SU-DHL-6 (cell line): Measurements from ENCODE around the gene KRT6B.

Source experiments
- H2AFZ ChIP-seq: fragments of 200-600 bp; sonication (generic); 2 replicates; pipeline ENCODE4 v1.6.1; 2014; ENCODE audit warnings: low read depth, mild to moderate bottlenecking, moderate library complexity, mixed read lengths, antibody characterized with exemption, low read length; ENCODE audit not compliant: severe bottlenecking
- H3F3A ChIP-seq: fragments of 200-600 bp; shearing (Covaris generic); 2 replicates; pipeline ENCODE4 v1.6.0; 2016; ENCODE audit warnings: antibody characterized with exemption, mild to moderate bottlenecking; ENCODE audit not compliant: insufficient read depth
- H3K27ac ChIP-seq: fragments of 200-600 bp; sonication (generic); 2 replicates; pipeline ENCODE4 v1.5.1; 2016; ENCODE audit warnings: low read depth, mild to moderate bottlenecking, low read length, moderate library complexity, mixed read lengths
- H3K27me3 ChIP-seq: fragments of 200-600 bp; sonication (generic), shearing (Covaris generic); 2 replicates; pipeline ENCODE4 v1.6.0; 2014; ENCODE audit warnings: mild to moderate bottlenecking, low read length
- H3K36me3 ChIP-seq: fragments of 200-600 bp; sonication (generic); 2 replicates; pipeline ENCODE4 v1.6.1; 2014; ENCODE audit warnings: mild to moderate bottlenecking, low read length, mixed read lengths
- H3K4me2 ChIP-seq: fragments of 300-600, 200-600 bp; shearing (Covaris generic), sonication (generic); 2 replicates; pipeline ENCODE4 v1.6.0; 2014; ENCODE audit warnings: low read length, low read depth, mild to moderate bottlenecking; ENCODE audit not compliant: poor library complexity, severe bottlenecking
- H3K4me3 ChIP-seq: fragments of 200-600 bp; sonication (generic); 2 replicates; pipeline ENCODE4 v1.5.1; 2014; ENCODE audit warnings: antibody characterized with exemption, low read length, mild to moderate bottlenecking, mixed read lengths; ENCODE audit not compliant: insufficient read depth, poor library complexity, severe bottlenecking
- H3K79me2 ChIP-seq: fragments of 200-600 bp; sonication (generic); 2 replicates; pipeline ENCODE4 v1.6.1; 2014; ENCODE audit warnings: mild to moderate bottlenecking, low read length, moderate library complexity; ENCODE audit not compliant: insufficient read depth
- H3K9ac ChIP-seq: fragments of 200-600 bp; sonication (generic); 2 replicates; pipeline ENCODE4 v1.7.0; 2014; ENCODE audit warnings: mild to moderate bottlenecking, low read length
- H3K9me2 ChIP-seq: fragments of 200-600 bp; sonication (generic); replicated peaks from 2 replicates; pipeline ENCODE4 v1.6.1; 2014; ENCODE audit warnings: low read length; ENCODE audit not compliant: insufficient read depth
- H3K9me3 ChIP-seq: fragments of 200-600 bp; sonication (generic); 2 replicates; pipeline ENCODE4 v1.6.1; 2014; ENCODE audit warnings: low read length, mixed read lengths; ENCODE audit not compliant: insufficient read depth
- H4K20me1 ChIP-seq: fragments of 200-600 bp; sonication (generic); 2 replicates; pipeline ENCODE4 v1.6.1; 2014; ENCODE audit warnings: low read depth, mild to moderate bottlenecking, antibody characterized with exemption, low read length, moderate library complexity, mixed read lengths
- EZH2phosphoT487 ChIP-seq: fragments of 200-600 bp; sonication (generic), shearing (Covaris generic); conservative IDR thresholded peaks from 2 replicates; pipeline ENCODE4 v1.6.1; 2018; ENCODE audit warnings: mild to moderate bottlenecking, antibody characterized with exemption, low read length, moderate library complexity, mixed read lengths
- TF ChIP-seq, protein P1 (sequence below): fragments of 200-600 bp; sonication (generic); IDR thresholded peaks from one replicate; pipeline ENCODE4 v1.5.1; 2017; ENCODE audit warnings: antibody characterized with exemption, mild to moderate bottlenecking, low read length, moderate library complexity; ENCODE audit not compliant: insufficient read depth, poor library complexity, severe bottlenecking

KRT6B gene

DNA sequence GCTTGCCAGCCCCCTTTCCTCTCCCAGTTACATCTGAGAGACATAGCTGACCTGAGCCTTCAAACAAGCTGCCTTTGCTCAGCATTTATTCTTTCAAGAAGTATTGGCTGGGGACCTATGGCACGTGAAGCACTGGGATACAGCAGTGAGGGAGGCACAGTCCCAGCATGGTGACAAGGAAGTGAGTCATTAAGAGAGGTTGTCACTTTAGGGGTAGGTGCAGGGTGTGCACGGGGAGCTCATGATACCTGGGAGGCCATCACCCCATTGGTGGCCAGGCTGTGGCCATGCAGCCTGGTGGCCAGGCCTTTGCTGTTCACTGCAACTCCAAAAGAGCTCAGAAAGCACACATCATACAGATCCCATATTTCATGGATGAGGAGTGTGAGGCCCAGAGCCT lies 12.1 kb downstream of the KRT6B start:
- no peak overlapping the region for H2AFZ ChIP-seq
- H3K36me3 ChIP-seq = no peaks in the 10 kb centered on the region
- no peaks in the 10 kb centered on the region for H3K9me3 ChIP-seq
- H3K9me2 ChIP-seq = no peaks in the 10 kb centered on the region
- TF ChIP-seq, protein P1, sequence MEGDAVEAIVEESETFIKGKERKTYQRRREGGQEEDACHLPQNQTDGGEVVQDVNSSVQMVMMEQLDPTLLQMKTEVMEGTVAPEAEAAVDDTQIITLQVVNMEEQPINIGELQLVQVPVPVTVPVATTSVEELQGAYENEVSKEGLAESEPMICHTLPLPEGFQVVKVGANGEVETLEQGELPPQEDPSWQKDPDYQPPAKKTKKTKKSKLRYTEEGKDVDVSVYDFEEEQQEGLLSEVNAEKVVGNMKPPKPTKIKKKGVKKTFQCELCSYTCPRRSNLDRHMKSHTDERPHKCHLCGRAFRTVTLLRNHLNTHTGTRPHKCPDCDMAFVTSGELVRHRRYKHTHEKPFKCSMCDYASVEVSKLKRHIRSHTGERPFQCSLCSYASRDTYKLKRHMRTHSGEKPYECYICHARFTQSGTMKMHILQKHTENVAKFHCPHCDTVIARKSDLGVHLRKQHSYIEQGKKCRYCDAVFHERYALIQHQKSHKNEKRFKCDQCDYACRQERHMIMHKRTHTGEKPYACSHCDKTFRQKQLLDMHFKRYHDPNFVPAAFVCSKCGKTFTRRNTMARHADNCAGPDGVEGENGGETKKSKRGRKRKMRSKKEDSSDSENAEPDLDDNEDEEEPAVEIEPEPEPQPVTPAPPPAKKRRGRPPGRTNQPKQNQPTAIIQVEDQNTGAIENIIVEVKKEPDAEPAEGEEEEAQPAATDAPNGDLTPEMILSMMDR = no peak
- TF ChIP-seq EZH2phosphoT487 = no peak
- no peak overlapping the region for H3K27ac ChIP-seq
- H3K4me2 ChIP-seq = no peak overlapping the region
- no peaks in the 10 kb centered on the region for H4K20me1 ChIP-seq
- H3K27me3 ChIP-seq = no peaks in the 10 kb centered on the region
- no peak overlapping the region for H3K9ac ChIP-seq
- no peak overlapping the region for H3K4me3 ChIP-seq
- H3F3A ChIP-seq = no peaks in the 10 kb centered on the region
- no peaks in the 10 kb centered on the region for H3K79me2 ChIP-seq

DNA sequence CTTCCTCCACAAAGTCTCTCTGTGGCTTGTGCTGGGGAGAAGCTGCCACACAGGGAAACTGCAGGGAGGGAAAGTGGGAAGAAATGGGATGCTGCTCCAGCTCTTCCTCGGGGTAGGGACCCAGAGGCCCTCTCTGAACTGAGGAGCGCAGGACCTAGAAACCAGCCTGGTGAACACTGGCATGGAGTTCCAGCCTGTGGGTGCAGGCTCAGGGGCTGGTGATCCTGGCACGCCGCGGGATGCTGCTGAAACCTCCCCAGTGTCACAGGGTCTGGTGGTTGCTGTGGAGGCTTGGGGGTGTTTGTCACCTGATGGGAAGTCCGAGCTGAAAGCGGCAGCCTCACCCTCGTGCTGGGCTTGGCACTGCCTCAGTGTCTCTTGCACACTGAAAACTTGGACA lies 12.5 kb downstream of the KRT6B start:
- H2AFZ ChIP-seq = no peak overlapping the region
- no peak overlapping the region for H3K4me3 ChIP-seq
- H3K9ac ChIP-seq = no peak overlapping the region
- H3K9me2 ChIP-seq = no peaks in the 10 kb centered on the region
- H3F3A ChIP-seq = no peaks in the 10 kb centered on the region
- no peak overlapping the region for H3K4me2 ChIP-seq
- H3K79me2 ChIP-seq = no peaks in the 10 kb centered on the region
- H3K27me3 ChIP-seq = no peaks in the 10 kb centered on the region
- H3K9me3 ChIP-seq = no peaks in the 10 kb centered on the region
- H3K36me3 ChIP-seq = no peaks in the 10 kb centered on the region
- H4K20me1 ChIP-seq = no peaks in the 10 kb centered on the region
- H3K27ac ChIP-seq = no peak overlapping the region
- TF ChIP-seq, protein P1 = no peak
- no peak for TF ChIP-seq EZH2phosphoT487

DNA sequence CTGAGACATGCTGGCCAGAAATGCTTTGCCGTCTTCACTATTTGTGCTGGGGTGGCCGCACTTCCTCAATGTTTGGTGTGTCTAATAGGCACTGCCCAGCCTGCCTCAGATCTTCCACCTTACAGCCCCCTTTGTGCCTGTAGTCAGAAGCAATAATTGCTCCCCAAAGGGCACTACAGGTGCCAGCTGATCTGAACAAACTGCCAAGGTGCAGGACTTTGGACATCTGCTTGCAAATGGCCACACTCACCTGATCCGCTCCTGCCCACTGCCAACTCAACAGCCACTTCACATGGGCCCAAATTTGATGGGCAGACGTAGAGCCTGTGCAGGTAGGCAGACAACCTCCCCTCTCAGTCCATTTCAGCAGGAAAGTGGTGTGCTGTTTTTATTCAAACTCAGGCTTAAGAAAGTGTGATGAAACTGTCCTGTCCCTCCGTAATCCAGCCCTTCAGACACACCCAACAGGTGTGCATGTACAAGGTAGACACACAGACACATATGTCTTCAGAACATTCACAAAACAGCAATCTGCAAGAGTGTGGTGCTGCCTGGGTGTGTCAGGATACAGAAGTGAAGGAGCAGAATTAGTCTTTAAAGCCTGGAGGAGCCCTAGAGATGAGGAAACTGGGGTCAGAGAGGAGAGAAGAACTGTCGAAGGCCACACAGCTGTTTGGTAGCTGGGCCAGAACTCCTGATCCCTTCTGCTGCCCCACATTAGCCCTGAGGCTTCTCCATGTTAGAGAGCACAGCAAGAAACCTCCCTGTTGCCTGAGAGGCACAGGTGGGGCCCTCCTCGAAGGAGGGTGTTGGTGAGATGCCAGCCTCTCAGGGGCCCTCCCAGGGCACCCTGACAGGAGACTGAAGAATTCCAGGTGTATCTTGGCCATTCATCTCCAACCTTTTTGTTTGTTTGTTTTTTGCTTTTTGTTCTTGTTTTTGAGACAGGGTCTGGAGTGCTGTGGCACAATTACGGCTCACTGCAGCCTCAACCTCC lies 13.3 kb downstream of the KRT6B start:
- H3K4me3 ChIP-seq = no peak overlapping the region
- TF ChIP-seq, protein P1 = no peak
- TF ChIP-seq EZH2phosphoT487 = no peak
- H3K9me3 ChIP-seq = no peaks in the 10 kb centered on the region
- no peak overlapping the region for H3K27ac ChIP-seq
- no peaks in the 10 kb centered on the region for H4K20me1 ChIP-seq
- H3K4me2 ChIP-seq = no peak overlapping the region
- no peak overlapping the region for H2AFZ ChIP-seq
- no peaks in the 10 kb centered on the region for H3K79me2 ChIP-seq
- no peak overlapping the region for H3K9ac ChIP-seq
- H3K9me2 ChIP-seq = no peaks in the 10 kb centered on the region
- H3F3A ChIP-seq = no peaks in the 10 kb centered on the region
- H3K36me3 ChIP-seq = no peaks in the 10 kb centered on the region
- H3K27me3 ChIP-seq = no peaks in the 10 kb centered on the region
